ENCODE data around the gene FRMD6.

The FRMD6 gene

GRCh38 chr14:51666070-51666469 is 14.4 kb downstream of the FRMD6 start:
- no peak for DNase-seq
- TF ChIP-seq POLR2A (IDR thresholded peaks at IDR 0.05; ENCODE audit: low read length) (no peak), GATA1 (IDR thresholded peaks at IDR 0.05; ENCODE audit: low read depth, low read length) (no peak)

DNA sequence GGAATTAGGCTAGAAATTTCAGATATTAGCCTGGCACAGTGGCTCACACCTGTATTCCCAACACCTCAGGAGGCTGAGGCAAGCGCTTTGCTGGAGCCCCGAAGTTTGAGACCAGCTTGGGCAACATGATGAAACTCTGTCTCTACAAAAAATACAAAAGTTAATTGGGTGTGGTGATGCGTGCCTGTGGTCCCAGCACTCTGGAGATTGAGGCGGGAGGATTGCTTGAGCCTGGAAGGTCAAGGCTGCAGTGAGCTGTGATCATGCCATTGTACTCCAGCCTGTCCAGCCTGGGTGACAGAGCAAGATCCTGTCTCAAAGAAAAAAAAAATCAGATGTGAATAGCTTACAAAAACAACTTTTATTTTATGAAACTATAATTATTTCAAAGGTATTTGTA is 15.1 kb downstream of the FRMD6 start:
- TF ChIP-seq GATA1 (IDR thresholded peaks at IDR 0.05; ENCODE audit: low read depth, low read length), result no peak
- no peak for TF ChIP-seq POLR2A (IDR thresholded peaks at IDR 0.05; ENCODE audit: low read length)
- DNase-seq, result no peak

DNA sequence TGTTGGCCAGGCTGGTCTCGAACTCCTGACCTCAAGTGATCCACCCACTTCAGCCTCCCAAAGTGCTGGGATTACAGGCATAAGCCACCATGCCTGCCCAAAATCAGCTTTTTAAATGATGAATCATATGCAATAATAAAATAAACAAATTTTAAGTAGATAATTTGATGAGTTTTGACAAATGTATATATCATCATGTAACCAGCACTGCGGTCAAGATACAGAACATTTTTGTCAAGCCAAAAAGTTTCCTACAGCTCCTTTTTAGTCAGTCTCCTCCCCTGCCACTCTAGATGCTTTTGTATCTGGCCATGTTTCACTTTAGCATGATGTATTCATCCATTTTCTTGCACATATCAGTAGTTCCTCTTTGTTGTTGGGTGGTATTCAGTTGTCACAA is 17.2 kb downstream of the FRMD6 start:
- TF ChIP-seq POLR2A (IDR thresholded peaks at IDR 0.05; ENCODE audit: low read length), result no peak
- TF ChIP-seq GATA1 (IDR thresholded peaks at IDR 0.05; ENCODE audit: low read depth, low read length), result no peak
- no peak for DNase-seq

- DNase-seq, result no peak
Measured at GRCh38 chr14:51674294-51675002, 22.7 kb downstream of the FRMD6 start.

DNA sequence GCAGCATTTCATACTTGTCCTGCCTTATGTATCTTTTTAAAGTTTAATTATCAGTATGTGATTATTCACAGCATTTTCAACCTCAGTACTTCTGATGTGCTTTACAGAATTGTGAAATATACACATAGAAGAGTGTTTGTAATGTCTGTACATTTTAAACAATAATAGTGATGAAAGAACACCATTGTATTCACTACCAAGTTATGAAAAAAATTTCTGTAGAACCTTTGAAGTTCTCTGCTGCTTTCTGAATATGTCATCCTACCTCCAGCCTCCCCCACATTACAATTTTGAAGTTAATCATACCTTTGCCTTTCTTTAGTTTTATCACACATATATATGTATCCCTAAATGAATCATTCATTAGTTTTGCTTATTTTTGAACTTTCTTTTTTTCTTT is 24.8 kb downstream of the FRMD6 start:
- TF ChIP-seq POLR2A (IDR thresholded peaks at IDR 0.05; ENCODE audit: low read length) (no peak), GATA1 (IDR thresholded peaks at IDR 0.05; ENCODE audit: low read depth, low read length) (no peak)
- DNase-seq, result no peak

More at GRCh38 chr14:51674294-51675002, 22.7 kb downstream of the FRMD6 start:
- no peak for TF ChIP-seq GATA1 (IDR thresholded peaks at IDR 0.05; ENCODE audit: low read depth, low read length)
- no peak for TF ChIP-seq POLR2A (IDR thresholded peaks at IDR 0.05; ENCODE audit: low read length)

GRCh38 chr14:51677266-51677665 is 25.6 kb downstream of the FRMD6 start:
- TF ChIP-seq GATA1 (IDR thresholded peaks at IDR 0.05; ENCODE audit: low read depth, low read length) (no peak), POLR2A (IDR thresholded peaks at IDR 0.05; ENCODE audit: low read length) (no peak)
- no peak for DNase-seq

GRCh38 chr14:51677738-51678137 is 26.0 kb downstream of the FRMD6 start:
- TF ChIP-seq POLR2A (IDR thresholded peaks at IDR 0.05; ENCODE audit: low read length) (no peak), GATA1 (IDR thresholded peaks at IDR 0.05; ENCODE audit: low read depth, low read length) (no peak)
- DNase-seq, result no peak

GRCh38 chr14:51680031-51680430 is 28.3 kb downstream of the FRMD6 start:
- DNase-seq, result no peak
- TF ChIP-seq GATA1 (IDR thresholded peaks at IDR 0.05; ENCODE audit: low read depth, low read length) (no peak), POLR2A (IDR thresholded peaks at IDR 0.05; ENCODE audit: low read length) (no peak)

- DNase-seq, result no peak
- no peak for TF ChIP-seq POLR2A (IDR thresholded peaks at IDR 0.05; ENCODE audit: low read length)
- TF ChIP-seq GATA1 (IDR thresholded peaks at IDR 0.05; ENCODE audit: low read depth, low read length), result no peak
Measured at GRCh38 chr14:51681411-51681810, 29.7 kb downstream of the FRMD6 start.

DNA sequence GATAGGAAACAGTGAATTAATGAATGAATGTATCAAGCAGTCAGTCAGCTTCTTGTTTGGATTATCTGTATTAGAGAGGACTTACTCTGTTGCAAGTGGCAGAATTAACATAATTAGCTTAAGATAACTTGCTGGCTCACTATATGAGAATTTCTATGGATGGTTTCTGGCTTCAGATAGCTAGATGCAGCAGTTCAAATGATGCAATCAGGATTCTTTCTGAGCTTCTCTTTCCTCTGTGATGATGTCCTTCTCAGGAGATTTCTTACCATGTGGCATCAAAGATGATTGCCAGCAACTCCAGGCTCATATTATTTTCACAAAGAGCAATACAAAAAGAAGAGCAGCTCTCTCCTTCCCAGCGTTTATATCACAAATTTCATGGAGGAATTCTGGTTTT is 30.7 kb downstream of the FRMD6 start:
- no peak for TF ChIP-seq POLR2A (IDR thresholded peaks at IDR 0.05; ENCODE audit: low read length)
- no peak for TF ChIP-seq GATA1 (IDR thresholded peaks at IDR 0.05; ENCODE audit: low read depth, low read length)
- DNase-seq, result no peak

DNA sequence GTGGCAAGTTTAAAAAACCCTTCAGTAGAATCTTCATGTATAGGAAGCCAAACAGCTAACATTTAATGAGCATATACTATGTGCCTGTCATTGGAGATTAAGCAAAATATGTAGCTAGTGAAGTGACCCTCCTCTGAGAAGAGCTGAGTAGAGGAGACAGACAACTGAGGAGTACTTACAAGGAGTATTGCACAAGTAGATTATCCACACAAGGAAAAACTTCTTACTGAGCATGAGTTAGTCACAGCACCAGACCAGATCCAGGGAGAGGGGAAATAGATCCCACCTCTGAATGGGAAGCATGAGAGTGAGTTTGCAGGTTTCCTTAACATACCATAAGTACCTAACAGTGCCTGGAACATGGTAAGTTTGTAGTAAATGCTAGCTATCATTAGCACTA is 33.0 kb downstream of the FRMD6 start:
- no peak for DNase-seq
- TF ChIP-seq GATA1 (IDR thresholded peaks at IDR 0.05; ENCODE audit: low read depth, low read length), result no peak
- no peak for TF ChIP-seq POLR2A (IDR thresholded peaks at IDR 0.05; ENCODE audit: low read length)

GRCh38 chr14:51691176-51691575 is 39.5 kb downstream of the FRMD6 start:
- no peak for DNase-seq
- TF ChIP-seq POLR2A (IDR thresholded peaks at IDR 0.05; ENCODE audit: low read length), result no peak
- no peak for TF ChIP-seq GATA1 (IDR thresholded peaks at IDR 0.05; ENCODE audit: low read depth, low read length)

DNA sequence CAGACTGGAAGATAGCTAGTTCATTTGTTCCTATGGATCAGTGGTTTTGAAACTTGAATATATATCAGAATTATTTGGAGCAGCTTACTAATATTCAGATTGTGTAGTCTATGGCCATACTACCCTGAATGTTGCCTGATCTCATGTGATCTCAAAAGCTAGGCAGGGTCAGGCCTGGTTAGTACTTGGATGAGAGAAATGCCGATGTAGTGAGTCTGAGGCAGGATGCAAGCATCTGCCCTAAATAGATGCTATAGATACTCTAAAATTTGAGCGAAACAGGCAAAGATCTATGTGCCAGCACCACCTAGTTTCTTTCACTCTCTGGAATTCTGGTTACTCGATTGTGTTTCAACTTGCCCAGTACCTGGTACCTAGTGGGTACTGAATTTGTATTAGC is 40.9 kb downstream of the FRMD6 start:
- DNase-seq, result no peak
- TF ChIP-seq POLR2A (IDR thresholded peaks at IDR 0.05; ENCODE audit: low read length), result no peak
- no peak for TF ChIP-seq GATA1 (IDR thresholded peaks at IDR 0.05; ENCODE audit: low read depth, low read length)

DNA sequence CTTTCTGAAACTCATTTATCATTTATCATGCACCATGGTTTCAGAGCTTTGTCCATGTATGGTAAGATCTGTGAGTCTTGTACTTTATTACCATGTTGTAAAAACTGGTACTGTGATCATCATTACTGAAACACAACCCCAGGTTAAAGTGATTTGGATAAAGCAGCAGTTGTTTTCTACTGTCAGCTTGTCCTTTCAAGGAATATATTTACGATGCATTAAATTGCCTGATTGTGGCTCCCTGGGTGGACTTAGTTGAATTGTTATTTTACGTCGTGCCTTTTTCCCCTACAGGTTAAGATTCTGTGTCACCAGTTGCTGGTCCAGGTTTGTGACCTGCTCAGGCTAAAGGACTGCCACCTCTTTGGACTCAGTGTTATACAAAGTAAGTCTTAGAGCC is 46.1 kb downstream of the FRMD6 start:
- DNase-seq, result no peak
- TF ChIP-seq POLR2A (IDR thresholded peaks at IDR 0.05; ENCODE audit: low read length), result no peak
- TF ChIP-seq GATA1 (IDR thresholded peaks at IDR 0.05; ENCODE audit: low read depth, low read length), result no peak

GRCh38 chr14:51701951-51702350 is 50.2 kb downstream of the FRMD6 start:
- TF ChIP-seq POLR2A (IDR thresholded peaks at IDR 0.05; ENCODE audit: low read length) (no peak), GATA1 (IDR thresholded peaks at IDR 0.05; ENCODE audit: low read depth, low read length) (no peak)
- DNase-seq, result no peak

Measured in erythroblast (primary cell).